Fibroblast of peridontal ligament (primary cell): Measurements from ENCODE around the gene NFE2L1.
A peak's percentile ranks its signal among the peaks of the same experiment; 100 is the strongest.
"Not testable (repeated sequence)": the region's sequence is repeated elsewhere in the genome, so short reads cannot be mapped to it uniquely, and the experiment has no call there.

Source experiments
- DNase-seq: peaks from one replicate; pipeline ENCODE4 v3.0.0-alpha.2; 2010; ENCODE audit errors: extremely low read depth

Gene NFE2L1

DNA sequence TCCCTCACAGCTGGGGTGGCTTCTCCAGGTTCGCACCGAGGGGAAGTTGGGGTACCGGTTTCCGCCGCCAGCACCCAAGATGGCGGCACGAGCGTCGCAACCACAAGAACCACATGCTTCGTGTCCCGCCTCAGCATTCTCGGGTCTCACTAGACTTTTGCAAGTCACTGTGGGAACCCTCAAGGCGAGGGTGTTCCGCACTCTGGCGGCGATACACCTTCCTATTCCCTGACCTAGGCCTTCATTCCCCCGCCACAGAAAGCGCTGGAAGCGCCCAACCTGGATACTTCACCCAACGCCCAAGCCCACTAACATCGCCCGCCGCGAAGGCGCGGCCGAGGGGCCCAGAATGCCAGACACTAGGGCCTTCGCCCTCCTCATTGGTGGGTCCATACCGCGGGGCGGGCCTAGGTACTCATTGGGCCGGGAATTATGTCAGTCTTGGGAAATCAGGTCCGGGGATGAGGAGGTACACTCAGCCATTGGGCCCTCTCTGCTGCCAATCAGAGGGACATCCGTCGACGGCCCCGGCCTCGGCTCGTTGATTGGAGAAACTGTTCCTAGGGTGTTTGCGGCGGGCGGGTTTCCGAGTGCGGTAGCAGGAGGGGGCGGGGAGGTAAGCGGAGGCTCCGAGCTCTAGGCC, at the start of gene NFE2L1:
TSS of gene NFE2L1 (plus strand) at position 619 of the 643 bp plus-strand sequence. CDS start 2,760 bp downstream, outside the sequence.
- peak; percentile 99 for DNase-seq

DNA sequence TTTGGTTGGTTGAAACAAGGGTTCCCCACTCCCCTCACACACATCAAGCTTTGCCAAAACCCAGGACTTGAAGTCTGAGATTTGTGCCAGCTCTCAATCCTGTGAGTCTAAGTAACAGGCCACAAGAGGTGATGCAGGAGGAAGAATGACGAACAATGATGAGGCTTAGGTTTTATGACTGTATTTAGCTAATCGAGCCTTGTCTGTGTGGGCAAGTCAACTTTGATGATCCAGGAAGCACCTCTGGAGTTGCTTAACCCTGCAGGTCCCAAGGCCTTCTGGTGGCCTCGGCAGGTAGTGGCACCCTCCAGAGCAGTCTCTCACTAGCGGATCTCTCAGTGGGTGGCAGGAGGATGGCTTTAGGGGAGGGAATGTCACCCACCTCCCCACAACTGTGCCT, 48.6 kb upstream of the NFE2L1 start:
- peak; percentile 23 for DNase-seq

- peak; percentile 66 for DNase-seq
Observed at GRCh38 chr17:48001197-48001596, 47.0 kb upstream of the NFE2L1 start.

GRCh38 chr17:48001657-48002056, 46.5 kb upstream of the NFE2L1 start:
- not testable (repeated sequence) for DNase-seq

DNA sequence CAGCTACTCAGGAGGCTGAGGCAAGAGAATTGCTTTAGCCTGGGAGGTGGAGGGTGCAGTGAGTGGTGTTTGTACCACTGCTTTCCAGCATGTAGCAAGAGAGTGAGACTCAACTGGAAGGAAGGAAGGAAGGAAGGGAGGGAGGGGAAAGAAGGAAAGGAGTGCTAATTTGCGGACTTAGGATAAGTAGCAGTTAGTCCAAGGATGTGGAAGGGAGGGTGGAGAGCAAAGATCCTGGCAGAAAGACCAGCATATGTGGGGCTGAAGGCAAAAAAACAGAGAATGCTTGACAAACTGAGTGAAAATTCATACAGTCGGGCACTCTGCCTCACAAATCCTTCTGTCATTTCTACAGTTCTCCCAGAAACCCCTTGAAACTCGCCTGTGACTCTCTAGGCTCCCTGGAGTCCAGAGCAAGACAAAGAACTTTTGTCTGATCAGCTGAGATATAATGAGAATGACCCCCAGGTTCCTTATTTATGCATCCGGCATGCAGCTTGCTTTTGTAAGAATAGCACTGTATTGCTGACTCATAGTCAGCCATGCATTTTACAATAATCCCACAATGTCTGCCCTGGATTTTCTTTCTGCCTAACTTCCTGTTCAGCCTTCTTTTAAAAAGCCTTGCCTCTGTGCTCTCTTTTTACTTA, 45.8 kb upstream of the NFE2L1 start:
- DNase-seq, result peak; percentile 80

- DNase-seq, result no peak
Observed at GRCh38 chr17:48002916-48003416, 45.2 kb upstream of the NFE2L1 start.

- no peak for DNase-seq
Observed at GRCh38 chr17:48003417-48004151, 44.6 kb upstream of the NFE2L1 start.

GRCh38 chr17:48004983-48005382, 43.2 kb upstream of the NFE2L1 start:
- no peak for DNase-seq

DNA sequence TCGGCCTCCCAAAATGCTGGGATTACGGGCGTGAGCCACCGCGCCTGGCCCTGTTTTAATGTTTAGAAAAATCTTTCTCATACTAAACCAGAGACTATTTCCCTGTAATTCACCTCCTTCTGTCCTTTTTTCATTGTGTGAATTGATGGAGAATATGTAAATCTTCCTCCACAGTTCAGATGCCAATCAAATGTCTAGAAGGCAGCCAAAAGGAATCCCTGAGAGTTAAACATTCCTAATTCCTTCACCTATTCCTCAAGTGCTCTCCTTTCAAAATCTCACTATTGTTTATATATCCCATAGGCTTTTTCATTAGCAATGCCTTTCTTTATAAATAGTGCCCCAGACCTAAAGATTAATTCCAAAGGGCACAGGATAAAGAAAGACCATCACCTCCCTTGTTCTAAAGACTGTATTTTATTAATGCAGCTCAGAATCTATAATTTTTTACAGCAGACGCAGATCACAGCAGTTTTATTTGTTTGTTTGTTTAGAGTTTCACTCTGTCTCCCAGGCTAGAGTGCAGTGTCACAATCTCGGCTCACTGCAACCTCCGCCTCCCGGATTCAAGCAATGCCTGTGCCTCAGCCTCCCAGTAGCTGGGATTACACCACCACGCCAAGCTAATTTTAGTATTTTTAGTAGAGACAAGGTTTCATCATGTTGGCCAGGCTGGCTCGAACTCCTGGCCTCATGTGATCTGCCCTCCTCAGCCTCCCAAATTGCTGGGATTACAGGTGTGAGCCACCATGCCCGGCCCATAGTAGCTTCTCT, 41.0 kb upstream of the NFE2L1 start:
- no peak for DNase-seq

DNA sequence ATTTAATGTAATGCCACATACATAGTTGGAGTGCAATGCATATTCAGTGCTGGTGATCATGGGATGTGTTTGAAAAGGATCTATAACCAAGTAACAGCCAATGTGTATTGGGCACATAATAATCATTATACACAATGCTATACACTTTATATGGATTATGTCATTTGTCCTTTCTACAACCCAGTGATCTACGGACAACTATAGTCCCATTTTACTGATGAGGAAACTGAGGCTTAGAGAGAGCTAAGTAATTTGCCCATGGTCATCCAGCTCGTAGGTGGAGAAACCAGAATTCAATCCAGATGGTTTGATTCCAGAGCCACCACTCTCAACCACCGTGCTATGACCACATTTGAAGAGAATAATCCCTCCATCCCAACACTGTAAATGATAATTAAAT, 38.0 kb upstream of the NFE2L1 start:
- DNase-seq, result no peak

DNA sequence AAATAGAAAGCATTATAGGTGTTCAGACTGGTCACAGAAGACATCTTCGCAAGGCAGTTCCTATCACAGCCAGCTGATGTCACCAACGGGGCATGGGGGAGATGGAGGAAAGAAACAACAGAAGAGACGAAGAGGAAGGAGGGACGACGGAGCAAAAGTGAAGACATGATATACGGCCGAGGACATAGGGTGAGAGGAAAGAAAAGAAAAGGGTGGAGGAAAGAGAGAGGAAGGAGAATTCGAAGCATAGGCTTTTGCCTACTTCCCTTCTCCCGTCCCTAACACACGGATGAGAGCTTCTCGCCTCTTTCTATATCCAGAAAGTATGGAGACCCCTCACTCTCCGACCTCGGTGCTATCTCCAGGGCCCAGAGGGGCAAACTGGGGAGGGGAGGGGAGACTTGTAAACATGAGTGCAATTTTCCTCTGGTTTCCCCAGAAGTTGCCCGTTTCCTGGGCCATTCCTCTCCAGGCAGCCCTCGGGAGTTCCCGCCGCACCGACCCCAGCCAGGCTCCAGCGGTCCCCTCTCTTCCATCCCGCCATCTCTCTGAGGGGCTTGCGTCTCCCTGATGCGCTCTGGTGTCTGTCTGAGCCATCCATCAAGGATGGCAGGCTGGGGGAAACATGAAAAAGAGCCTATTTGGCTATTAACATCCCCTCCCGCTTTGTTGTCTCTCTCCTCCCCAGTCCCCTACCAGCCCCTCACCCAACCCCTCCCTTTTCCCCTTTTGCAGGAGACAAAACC, 36.6 kb upstream of the NFE2L1 start:
- no peak for DNase-seq

- no peak for DNase-seq
Observed at GRCh38 chr17:48012151-48012520, 36.0 kb upstream of the NFE2L1 start.

GRCh38 chr17:48012654-48013053, 35.5 kb upstream of the NFE2L1 start:
- no peak for DNase-seq

DNA sequence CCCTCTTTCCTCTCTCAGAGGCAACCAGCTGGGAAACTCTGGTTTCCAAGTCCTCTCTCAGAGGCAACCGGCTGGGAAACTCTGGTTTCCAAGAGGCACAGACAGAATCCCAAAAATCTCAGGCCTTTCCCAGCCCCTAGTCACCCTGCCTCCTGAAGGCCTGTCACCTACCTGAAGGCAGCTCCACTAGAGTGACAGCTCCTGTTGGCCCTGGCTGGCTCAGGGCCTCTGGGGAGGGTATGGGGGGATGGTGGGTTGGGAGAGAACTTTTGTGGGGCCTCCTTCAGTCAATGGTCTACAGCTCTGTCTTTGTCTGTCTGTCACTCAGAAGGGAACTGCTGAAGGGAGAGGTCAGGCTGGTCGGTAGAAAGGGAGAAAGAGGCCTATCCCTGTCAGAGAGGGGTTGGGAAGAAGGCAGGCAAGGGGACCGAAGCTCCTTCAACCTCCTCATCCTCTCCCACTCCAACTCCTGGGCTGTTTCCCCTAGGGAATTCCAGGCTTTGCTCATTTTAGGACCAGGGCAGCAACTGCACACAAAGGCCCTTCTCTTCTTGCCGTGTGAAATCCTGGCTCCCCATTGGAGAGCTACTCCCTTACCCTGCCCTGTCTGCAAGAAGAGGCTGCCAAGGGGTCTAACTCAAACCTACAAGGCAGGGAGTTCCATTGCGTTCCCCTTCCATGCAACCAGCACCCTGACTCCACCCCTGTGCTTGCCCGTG, 34.1 kb upstream of the NFE2L1 start:
- no peak for DNase-seq

DNA sequence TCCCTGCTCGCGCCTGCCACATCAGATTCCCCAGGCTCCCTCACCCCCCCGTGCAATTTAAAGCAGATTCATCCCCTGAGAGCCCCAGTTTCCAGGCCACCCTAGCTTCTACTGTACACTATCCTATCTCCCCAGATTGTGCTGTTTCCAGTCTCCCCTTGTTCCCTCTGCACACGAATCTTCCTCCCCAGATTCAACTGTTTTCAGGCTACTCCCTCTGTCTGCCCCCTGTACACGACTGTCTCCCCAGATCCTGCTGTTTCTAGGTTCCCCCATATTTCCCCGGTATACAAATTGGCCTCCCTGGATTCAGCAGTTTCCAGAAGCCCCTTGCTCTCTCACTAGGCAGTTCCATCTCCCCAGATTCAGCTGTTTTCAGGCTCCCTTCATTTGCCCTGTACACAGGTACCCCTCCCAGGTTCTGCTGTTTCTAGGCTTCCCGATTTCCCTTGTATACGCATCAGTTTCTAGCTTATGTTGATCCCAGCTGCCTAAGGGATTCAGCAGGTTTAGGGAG, 33.5 kb upstream of the NFE2L1 start:
- DNase-seq, result no peak

DNA sequence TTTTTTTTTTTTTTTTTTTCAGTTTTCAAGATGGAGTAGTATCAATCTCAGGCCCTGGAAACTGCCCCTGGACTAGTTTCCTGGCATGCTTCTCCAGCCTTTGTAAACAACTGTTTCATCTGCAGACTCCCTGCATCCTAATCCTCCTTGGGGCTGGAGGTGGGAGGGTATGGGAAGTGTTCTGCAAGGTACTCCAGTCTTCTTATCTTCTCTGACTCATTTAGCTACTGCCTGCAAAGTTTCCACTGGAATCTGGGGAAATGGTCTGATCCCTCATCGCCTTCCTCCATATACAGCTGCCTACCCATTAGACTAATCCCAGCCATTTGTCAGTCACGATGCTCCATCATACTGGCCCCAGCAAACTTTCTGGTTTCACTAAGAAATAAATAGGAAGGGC, 32.0 kb upstream of the NFE2L1 start:
- no peak for DNase-seq

DNA sequence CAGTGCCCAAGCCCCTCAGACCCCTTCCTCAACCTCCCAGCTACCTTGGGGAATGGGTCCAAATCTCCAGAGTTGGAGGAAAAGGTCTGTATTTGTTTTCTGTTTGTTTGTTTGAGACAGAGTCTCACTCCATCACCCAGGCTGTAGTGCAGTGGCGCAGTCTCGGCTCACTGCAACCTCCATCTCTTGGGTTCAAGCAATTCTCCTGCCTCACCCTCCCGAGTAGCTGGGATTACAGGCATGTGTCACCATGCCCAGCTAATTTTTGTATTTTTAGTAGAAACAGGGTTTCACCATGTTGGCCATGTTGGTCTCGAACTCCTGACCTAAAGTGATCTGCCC, 30.4 kb upstream of the NFE2L1 start:
- DNase-seq, result not testable (repeated sequence)

DNA sequence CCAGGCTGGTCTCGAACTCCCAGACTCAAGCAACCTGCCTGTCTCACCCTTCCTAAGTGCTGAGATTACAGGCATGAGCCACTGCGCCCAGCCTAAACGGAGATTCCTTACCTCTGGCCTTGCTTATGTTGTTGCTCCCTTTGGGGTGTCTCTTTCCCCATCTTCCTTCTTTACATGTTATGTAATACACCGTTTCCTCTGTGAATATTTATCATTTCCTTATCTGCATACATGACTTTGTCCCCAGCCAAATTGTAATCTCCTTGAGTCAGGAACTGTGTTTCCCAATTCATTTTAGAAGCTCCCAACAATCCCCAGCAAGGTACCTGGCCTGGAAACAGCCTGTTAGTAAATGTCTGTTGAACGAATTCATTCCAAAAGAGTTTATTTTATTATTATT, 26.2 kb upstream of the NFE2L1 start:
- DNase-seq, result no peak

GRCh38 chr17:48022901-48023300, 25.3 kb upstream of the NFE2L1 start:
- DNase-seq, result no peak

- peak; percentile 68 for DNase-seq
Observed at GRCh38 chr17:48023400-48024148, 24.6 kb upstream of the NFE2L1 start.
